GM21737 (cell line): ENCODE data around the gene POLR2A.

ENCODE experiments used
- ATAC-seq: cut with Tn5 transposase; IDR thresholded peaks from one replicate; pipeline ENCODE4 v1.9.1; 2021; ENCODE audit warnings: mild to moderate bottlenecking, moderate library complexity; ENCODE audit not compliant: unreplicated experiment

The POLR2A gene

DNA sequence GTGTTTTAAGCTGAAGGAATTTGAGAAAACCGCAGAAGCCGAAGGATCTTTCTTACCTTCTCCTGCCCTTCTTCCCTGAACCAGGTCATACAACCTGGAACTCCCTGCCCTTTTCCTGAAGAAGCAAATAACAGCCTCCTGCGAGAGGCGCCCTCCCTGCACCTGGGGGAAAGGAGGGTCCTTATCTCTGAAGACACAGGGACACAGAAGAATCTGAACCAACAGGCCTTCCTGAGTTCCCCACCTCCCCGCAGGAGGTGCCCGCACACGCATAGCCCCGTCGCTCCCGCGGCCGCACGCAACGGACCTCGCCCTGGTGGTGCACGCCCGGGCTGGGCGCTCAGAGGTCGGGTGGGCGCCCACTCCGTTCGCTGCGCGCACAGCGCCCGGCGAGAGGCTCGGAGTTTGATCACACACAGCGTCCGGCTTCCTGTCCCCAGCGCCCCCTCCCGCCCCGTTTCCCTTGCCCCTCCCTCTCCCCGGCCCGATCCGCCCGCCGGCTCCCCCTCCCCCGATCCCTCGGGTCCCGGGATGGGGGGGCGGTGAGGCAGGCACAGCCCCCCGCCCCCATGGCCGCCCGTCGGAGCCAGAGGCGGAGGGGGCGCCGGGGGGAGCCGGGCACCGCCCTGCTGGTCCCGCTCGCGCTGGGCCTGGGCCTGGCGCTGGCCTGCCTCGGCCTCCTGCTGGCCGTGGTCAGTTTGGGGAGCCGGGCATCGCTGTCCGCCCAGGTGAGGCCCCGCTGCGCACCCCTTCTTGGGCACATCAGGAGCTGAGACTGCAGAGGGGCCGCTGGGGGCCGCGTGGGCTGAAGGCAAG lies 64.6 kb downstream of the POLR2A start, which contains the start of gene TNFSF12:
Gene TNFSF12 (plus strand): TSS at position 474 of the 816 bp plus-strand sequence. CDS start 96 bp downstream, at position 570.
- ATAC-seq = no peak
